Airway epithelial cell (primary cell): ENCODE data around the gene GLT6D1. TPM values are rescaled to one million over a fixed set of nuclear protein-coding genes. Genes with fewer than 3 reads are reported as not detected.

Source experiments
- total RNA-seq: library from RNA; depleted of rRNA; stranded (reverse); fragments of >200 nt; gene quantifications from 2 replicates; pipeline ENCODE4 v1.2.3, GENCODE V29; 2015

The GLT6D1 gene
- total RNA-seq = not detected in 2 replicates

GRCh38 chr9:135639196-135639595 lies at the start of gene GLT6D1:
Gene GLT6D1 (minus strand): TSS chr9:135639540. CDS start chr9:135639187, 353 bp downstream.

GRCh38 chr9:135662758-135663450 lies 23.6 kb upstream of the GLT6D1 start, which contains the start of gene LCN9:
Gene LCN9 (plus strand): TSS chr9:135663309. CDS start chr9:135663322, 13 bp downstream.

Other genes starting within 250 kb of the GLT6D1 start
- gene PPP1R26, start 159.8 kb downstream of the GLT6D1 start, total RNA-seq = 12.9 and 16.9 TPM in 2 replicates
- gene MRPS2, start 138.9 kb downstream of the GLT6D1 start, total RNA-seq = 52.5 and 78.5 TPM in 2 replicates
- gene LCN1, start 118.1 kb downstream of the GLT6D1 start, total RNA-seq = not detected in 2 replicates
- gene OBP2A, start 93.4 kb downstream of the GLT6D1 start, total RNA-seq = not detected in 2 replicates
- not detected in 2 replicates for gene PAEP, start 77.8 kb downstream of the GLT6D1 start, total RNA-seq
- gene LCN9, start 23.8 kb upstream of the GLT6D1 start, total RNA-seq = not detected in 2 replicates
- gene SOHLH1, start 59.9 kb upstream of the GLT6D1 start, total RNA-seq = not detected in 2 replicates
- not detected in 2 replicates for gene KCNT1, start 62.6 kb upstream of the GLT6D1 start, total RNA-seq